Measurements from ENCODE around the gene LNX2.

The LNX2 gene

DNA sequence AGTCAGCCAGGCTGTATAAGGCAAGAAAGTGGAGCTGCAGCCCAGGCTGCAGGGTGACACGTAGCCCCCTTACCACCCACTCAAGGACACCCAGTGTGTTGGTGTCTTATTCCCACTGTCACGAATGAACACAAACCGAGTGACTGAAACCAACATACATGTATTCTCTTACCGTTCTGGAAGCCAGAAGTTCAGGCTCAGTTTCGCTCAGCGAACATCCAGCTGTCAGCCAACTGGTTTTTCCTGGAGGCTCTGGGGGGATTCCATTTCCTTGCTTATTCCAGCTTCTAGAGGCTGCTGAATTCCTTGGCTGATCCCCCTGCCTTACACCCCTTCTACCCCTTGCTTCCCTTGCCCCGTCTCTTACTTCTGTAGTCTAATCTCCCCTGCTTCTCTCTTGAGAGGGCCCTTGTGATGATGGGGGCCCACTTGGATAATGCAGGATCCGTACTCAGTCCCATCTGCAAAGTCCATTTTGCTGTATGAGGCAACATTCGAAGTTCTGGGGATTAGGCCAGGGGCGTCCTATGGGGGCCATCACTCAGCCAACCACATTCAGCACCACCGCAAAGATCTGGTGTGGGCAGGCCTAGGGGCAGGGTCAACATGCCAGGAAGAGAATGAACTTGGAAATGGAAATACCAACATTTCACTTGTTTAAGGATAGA, 122.6 kb downstream of the LNX2 start:
- DNase-seq, result no peak

DNA sequence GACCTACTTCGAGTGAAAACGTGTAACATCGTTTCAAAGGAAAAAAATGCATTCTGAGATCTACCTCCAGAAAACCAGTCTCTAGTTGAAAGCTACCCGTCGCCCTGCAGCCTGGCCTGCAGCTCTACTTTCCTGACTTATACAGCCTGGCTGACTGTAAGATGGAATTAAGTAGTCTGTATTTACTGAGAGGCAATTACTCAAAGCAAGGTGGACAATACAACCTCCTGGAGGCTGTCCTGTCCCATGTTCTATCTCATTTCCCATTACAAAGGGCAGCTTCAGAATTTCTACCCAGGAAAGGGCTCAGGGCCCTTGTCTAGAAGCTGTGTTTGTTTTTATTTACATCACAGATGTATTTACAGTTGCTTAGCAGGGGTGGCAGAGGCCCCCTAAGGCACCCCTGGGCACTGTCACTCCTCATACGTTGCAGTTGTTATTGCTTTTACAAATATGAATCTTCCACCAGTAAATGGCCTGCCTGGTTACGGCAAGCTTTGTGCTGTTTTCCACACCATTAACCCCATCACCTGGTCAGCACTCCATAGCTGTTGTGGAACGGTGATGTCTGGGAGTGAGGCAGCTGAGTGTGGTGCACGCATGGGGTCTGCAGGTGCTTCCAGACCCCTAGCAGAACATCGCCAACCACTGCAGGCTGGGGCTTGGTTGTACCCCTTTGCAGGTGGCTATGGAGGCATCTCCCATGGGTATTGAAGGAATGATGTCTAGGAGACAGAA, 123.6 kb downstream of the LNX2 start:
- DNase-seq, result no peak

DNA sequence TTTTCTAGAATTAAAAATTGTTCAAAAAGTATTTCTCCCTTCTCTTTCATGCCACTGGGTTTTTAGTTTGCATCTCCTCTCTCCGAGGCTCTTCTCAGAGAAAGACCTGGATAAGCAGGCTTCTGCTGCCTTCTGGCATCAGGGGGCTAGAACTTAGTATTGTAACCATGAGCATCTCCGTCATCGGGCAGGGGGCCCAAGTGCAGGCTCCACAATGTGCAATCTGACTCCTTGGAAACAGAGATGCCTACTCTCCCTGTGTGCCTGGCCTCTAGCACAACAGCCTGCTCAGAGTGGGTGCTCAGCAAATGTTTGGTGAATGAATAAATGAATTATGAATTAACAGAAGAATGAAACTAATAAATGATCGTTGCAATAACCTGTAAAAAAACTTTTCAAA, 124.3 kb downstream of the LNX2 start:
- no peak for DNase-seq
